ENCODE results near the gene ROR2. TPM values are rescaled to one million over a fixed set of nuclear protein-coding genes. Genes with fewer than 3 reads are reported as not detected.

The ROR2 gene
- total RNA-seq, 6 experiments from 2014 or later, result 0.09 TPM; not detected in 5

DNA sequence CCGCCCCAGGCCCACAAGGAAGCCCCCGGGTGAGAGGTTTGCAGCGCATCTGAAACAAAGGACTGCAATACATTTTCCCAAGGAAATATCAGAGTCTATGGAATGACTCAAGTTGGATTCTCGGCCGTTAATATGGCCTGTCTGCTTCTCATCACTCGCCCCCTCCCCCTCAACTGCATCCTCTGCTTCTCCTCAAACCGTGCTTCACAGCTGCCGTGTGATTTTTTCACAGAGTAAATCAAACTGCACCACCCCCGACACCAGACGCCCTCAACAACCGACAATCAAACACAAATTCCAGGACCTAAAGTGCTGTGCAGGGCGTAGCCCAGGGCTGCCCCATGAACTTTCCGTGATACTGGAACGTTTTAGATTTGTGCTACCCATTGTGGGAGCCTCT lies 176.9 kb downstream of the ROR2 start:
- Mint-ChIP-seq H3K27ac (no peak overlapping the region), H3K4me3 (no peak overlapping the region), H3K4me1 (ENCODE audit: low read depth) (peaks cover 34% of the 10 kb centered on the region)

DNA sequence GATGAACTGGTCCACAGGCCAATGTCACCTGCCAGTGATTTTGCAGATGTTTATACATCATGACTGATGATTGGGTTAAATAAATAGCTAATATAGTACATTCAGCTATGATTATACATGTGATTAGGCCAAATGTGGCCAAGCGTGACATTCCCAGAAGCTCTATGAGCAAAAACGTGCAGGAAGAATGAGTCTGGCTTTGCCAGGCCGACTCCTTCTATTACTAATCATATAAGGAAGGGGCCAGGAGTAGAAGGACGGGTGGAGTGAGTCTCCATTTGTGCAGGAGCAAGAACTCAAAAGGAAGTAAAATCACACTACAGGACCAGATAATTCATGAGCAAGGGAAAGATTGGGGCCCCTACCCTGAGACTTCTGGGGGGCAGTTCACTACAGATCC lies 178.2 kb downstream of the ROR2 start:
- TF ChIP-seq CTCF (IDR thresholded peaks at IDR 0.05), result no peak
- Mint-ChIP-seq H3K9me3 (no peaks in the 10 kb centered on the region), H3K36me3 (ENCODE audit: low read depth) (no peaks in the 10 kb centered on the region), H3K27me3 (ENCODE audit: insufficient read depth) (peaks cover 40% of the 10 kb centered on the region), H3K4me3 (peak overlapping the region; percentile 35; the same call in 1 of the 2 replicates), H3K27ac (peak overlapping the region; percentile 6), H3K4me1 (ENCODE audit: low read depth) (peaks cover 24% of the 10 kb centered on the region)
- DNase-seq, result no peak

More for the DNA sequence above, 176.9 kb downstream of the ROR2 start:
- H3K27me3 Mint-ChIP-seq (ENCODE audit: insufficient read depth), result peaks cover 31% of the 10 kb centered on the region
- no peaks in the 10 kb centered on the region for H3K9me3 Mint-ChIP-seq
- no peak for DNase-seq
- no peak for TF ChIP-seq CTCF (IDR thresholded peaks at IDR 0.05)
- H3K36me3 Mint-ChIP-seq (ENCODE audit: low read depth), result no peaks in the 10 kb centered on the region

GRCh38 chr9:91771027-91771426 lies 179.0 kb downstream of the ROR2 start:
- H3K4me1 Mint-ChIP-seq (ENCODE audit: low read depth), result peaks cover 19% of the 10 kb centered on the region
- no peaks in the 10 kb centered on the region for H3K9me3 Mint-ChIP-seq
- peak; percentile 86 for DNase-seq
- peak overlapping the region; percentile 6; the same call in 1 of the 2 replicates for H3K27ac Mint-ChIP-seq
- peaks cover 42% of the 10 kb centered on the region for H3K27me3 Mint-ChIP-seq (ENCODE audit: insufficient read depth)
- H3K36me3 Mint-ChIP-seq (ENCODE audit: low read depth), result no peaks in the 10 kb centered on the region
- H3K4me3 Mint-ChIP-seq, result peak overlapping the region; percentile 35
- TF ChIP-seq CTCF (IDR thresholded peaks at IDR 0.05), result peak; percentile 69

DNA sequence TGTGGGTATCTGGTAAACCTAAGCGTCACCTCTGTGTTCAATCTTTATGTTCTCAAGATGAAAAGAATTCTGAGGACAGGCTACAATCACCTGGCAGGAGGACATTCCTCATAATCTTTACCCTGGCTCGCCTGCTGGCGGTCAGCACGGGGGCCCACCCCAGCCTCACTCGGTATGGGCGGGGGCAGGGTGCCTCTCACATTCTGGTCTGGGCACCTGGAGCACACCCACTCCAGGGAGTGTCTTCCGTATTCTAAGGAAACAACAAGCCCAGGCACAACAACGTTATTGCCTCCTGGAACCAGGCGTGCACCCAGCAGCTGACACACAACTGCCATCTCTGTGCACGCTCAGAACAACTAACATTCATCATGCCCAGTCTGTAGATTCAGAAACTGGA lies 179.8 kb downstream of the ROR2 start:
- peaks cover 40% of the 10 kb centered on the region for H3K27me3 Mint-ChIP-seq (ENCODE audit: insufficient read depth)
- peaks cover under 1% of the 10 kb centered on the region; the same call in 1 of the 2 replicates for H3K36me3 Mint-ChIP-seq (ENCODE audit: low read depth)
- H3K4me1 Mint-ChIP-seq (ENCODE audit: low read depth), result peaks cover 19% of the 10 kb centered on the region
- peaks cover 2% of the 10 kb centered on the region for H3K9me3 Mint-ChIP-seq
- DNase-seq, result no peak
- no peak for TF ChIP-seq CTCF (IDR thresholded peaks at IDR 0.05)
- H3K4me3 Mint-ChIP-seq, result no peak overlapping the region
- H3K27ac Mint-ChIP-seq, result no peak overlapping the region

GRCh38 chr9:91768977-91769916 lies 180.8 kb downstream of the ROR2 start:
- H3K27ac Mint-ChIP-seq, result no peak overlapping the region
- H3K4me1 Mint-ChIP-seq (ENCODE audit: low read depth), result peaks cover 19% of the 10 kb centered on the region
- peaks cover 12% of the 10 kb centered on the region for H3K9me3 Mint-ChIP-seq
- DNase-seq, result no peak
- H3K27me3 Mint-ChIP-seq (ENCODE audit: insufficient read depth), result peaks cover 33% of the 10 kb centered on the region
- peaks cover 5% of the 10 kb centered on the region; the same call in 1 of the 2 replicates for H3K36me3 Mint-ChIP-seq (ENCODE audit: low read depth)
- H3K4me3 Mint-ChIP-seq, result no peak overlapping the region
- no peak for TF ChIP-seq CTCF (IDR thresholded peaks at IDR 0.05)

Data from HFFc6 (cell line).